ENCODE measurements around the gene PSMD14.
"Not testable (repeated sequence)": the region's sequence is repeated elsewhere in the genome, so short reads cannot be mapped to it uniquely, and the experiment has no call there.

Gene PSMD14

GRCh38 chr2:161324876-161325275 lies 16.7 kb downstream of the PSMD14 start:
- peaks cover 62% of the 10 kb centered on the region for H3K36me3 ChIP-seq (ENCODE audit: low read depth)
- no peaks in the 10 kb centered on the region for H3K27me3 ChIP-seq (ENCODE audit: insufficient read depth, poor library complexity, severe bottlenecking)
- TF ChIP-seq CTCF (IDR thresholded peaks at IDR 0.05; ENCODE audit: poor library complexity, severe bottlenecking): no peak
- ATAC-seq (ENCODE audit: low read depth) (no peak), DNase-seq (ENCODE audit: low spot score) (no peak)
- H3K27ac ChIP-seq (ENCODE audit: poor library complexity, severe bottlenecking): no peak overlapping the region
- no peaks in the 10 kb centered on the region for H3K4me1 ChIP-seq (ENCODE audit: insufficient read depth, poor library complexity, severe bottlenecking)
- no peaks in the 10 kb centered on the region for H3K9me3 ChIP-seq (ENCODE audit: severe bottlenecking)
- no peak overlapping the region for H3K4me3 ChIP-seq (ENCODE audit: severe bottlenecking)

- Histone ChIP-seq H3K4me1 (ENCODE audit: insufficient read depth, poor library complexity, severe bottlenecking) (no peaks in the 10 kb centered on the region), H3K9me3 (ENCODE audit: severe bottlenecking) (no peaks in the 10 kb centered on the region), H3K27ac (ENCODE audit: poor library complexity, severe bottlenecking) (no peak overlapping the region), H3K27me3 (ENCODE audit: insufficient read depth, poor library complexity, severe bottlenecking) (no peaks in the 10 kb centered on the region), H3K4me3 (ENCODE audit: severe bottlenecking) (no peak overlapping the region), H3K36me3 (ENCODE audit: low read depth) (peaks cover 48% of the 10 kb centered on the region)
- DNase-seq (ENCODE audit: low spot score) (no peak), ATAC-seq (ENCODE audit: low read depth) (no peak)
- TF ChIP-seq CTCF (IDR thresholded peaks at IDR 0.05; ENCODE audit: poor library complexity, severe bottlenecking): no peak
Observed at GRCh38 chr2:161327582-161327981, 19.4 kb downstream of the PSMD14 start.

- Histone ChIP-seq H3K27ac (ENCODE audit: poor library complexity, severe bottlenecking) (no peak overlapping the region), H3K9me3 (ENCODE audit: severe bottlenecking) (no peaks in the 10 kb centered on the region), H3K27me3 (ENCODE audit: insufficient read depth, poor library complexity, severe bottlenecking) (no peaks in the 10 kb centered on the region), H3K4me3 (ENCODE audit: severe bottlenecking) (no peak overlapping the region), H3K36me3 (ENCODE audit: low read depth) (peaks cover 19% of the 10 kb centered on the region; the same call in 1 of the 2 replicates), H3K4me1 (ENCODE audit: insufficient read depth, poor library complexity, severe bottlenecking) (no peaks in the 10 kb centered on the region)
- no peak for TF ChIP-seq CTCF (IDR thresholded peaks at IDR 0.05; ENCODE audit: poor library complexity, severe bottlenecking)
- DNase-seq (ENCODE audit: low spot score) (no peak), ATAC-seq (ENCODE audit: low read depth) (no peak)
Observed at GRCh38 chr2:161332371-161332967, 24.2 kb downstream of the PSMD14 start.

GRCh38 chr2:161335626-161336025 lies 27.4 kb downstream of the PSMD14 start:
- no peaks in the 10 kb centered on the region for H3K9me3 ChIP-seq (ENCODE audit: severe bottlenecking)
- H3K27me3 ChIP-seq (ENCODE audit: insufficient read depth, poor library complexity, severe bottlenecking): no peaks in the 10 kb centered on the region
- H3K27ac ChIP-seq (ENCODE audit: poor library complexity, severe bottlenecking): no peak overlapping the region
- ATAC-seq (ENCODE audit: low read depth): no peak
- no peak overlapping the region for H3K4me3 ChIP-seq (ENCODE audit: severe bottlenecking)
- DNase-seq (ENCODE audit: low spot score): no peak
- H3K36me3 ChIP-seq (ENCODE audit: low read depth): peaks cover 15% of the 10 kb centered on the region
- no peaks in the 10 kb centered on the region for H3K4me1 ChIP-seq (ENCODE audit: insufficient read depth, poor library complexity, severe bottlenecking)
- no peak for TF ChIP-seq CTCF (IDR thresholded peaks at IDR 0.05; ENCODE audit: poor library complexity, severe bottlenecking)

- Histone ChIP-seq H3K4me1 (ENCODE audit: insufficient read depth, poor library complexity, severe bottlenecking) (no peaks in the 10 kb centered on the region), H3K36me3 (ENCODE audit: low read depth) (peaks cover 10% of the 10 kb centered on the region; the same call in 1 of the 2 replicates), H3K27ac (ENCODE audit: poor library complexity, severe bottlenecking) (no peak overlapping the region), H3K4me3 (ENCODE audit: severe bottlenecking) (no peak overlapping the region), H3K9me3 (ENCODE audit: severe bottlenecking) (no peaks in the 10 kb centered on the region), H3K27me3 (ENCODE audit: insufficient read depth, poor library complexity, severe bottlenecking) (no peaks in the 10 kb centered on the region)
- DNase-seq (ENCODE audit: low spot score): no peak
- no peak for TF ChIP-seq CTCF (IDR thresholded peaks at IDR 0.05; ENCODE audit: poor library complexity, severe bottlenecking)
- no peak for ATAC-seq (ENCODE audit: low read depth)
Observed at GRCh38 chr2:161337247-161337646, 29.0 kb downstream of the PSMD14 start.

- H3K27me3 ChIP-seq (ENCODE audit: insufficient read depth, poor library complexity, severe bottlenecking); ATAC-seq (ENCODE audit: low read depth); H3K4me1 ChIP-seq (ENCODE audit: insufficient read depth, poor library complexity, severe bottlenecking); H3K9me3 ChIP-seq (ENCODE audit: severe bottlenecking); H3K27ac ChIP-seq (ENCODE audit: poor library complexity, severe bottlenecking); H3K4me3 ChIP-seq (ENCODE audit: severe bottlenecking); DNase-seq (ENCODE audit: low spot score): not testable (repeated sequence)
- H3K36me3 ChIP-seq (ENCODE audit: low read depth): peaks cover 18% of the 10 kb centered on the region
Observed at GRCh38 chr2:161339532-161339931, 31.3 kb downstream of the PSMD14 start.

- peaks cover 18% of the 10 kb centered on the region for H3K36me3 ChIP-seq (ENCODE audit: low read depth)
- ATAC-seq (ENCODE audit: low read depth); H3K9me3 ChIP-seq (ENCODE audit: severe bottlenecking); DNase-seq (ENCODE audit: low spot score); H3K4me3 ChIP-seq (ENCODE audit: severe bottlenecking); H3K27ac ChIP-seq (ENCODE audit: poor library complexity, severe bottlenecking); H3K27me3 ChIP-seq (ENCODE audit: insufficient read depth, poor library complexity, severe bottlenecking); H3K4me1 ChIP-seq (ENCODE audit: insufficient read depth, poor library complexity, severe bottlenecking): not testable (repeated sequence)
Observed at GRCh38 chr2:161340930-161341413, 32.7 kb downstream of the PSMD14 start.
